Superior temporal gyrus (tissue), 1 donor: Measurements from ENCODE around the gene HIBCH.
"Not testable (repeated sequence)": the region's sequence is repeated elsewhere in the genome, so short reads cannot be mapped to it uniquely, and the experiment has no call there.

Source experiments
- DNase-seq: peaks from one replicate; pipeline ENCODE4 v3.0.0-alpha.2; 2016; ENCODE audit errors: extremely low spot score

HIBCH gene, protein sequence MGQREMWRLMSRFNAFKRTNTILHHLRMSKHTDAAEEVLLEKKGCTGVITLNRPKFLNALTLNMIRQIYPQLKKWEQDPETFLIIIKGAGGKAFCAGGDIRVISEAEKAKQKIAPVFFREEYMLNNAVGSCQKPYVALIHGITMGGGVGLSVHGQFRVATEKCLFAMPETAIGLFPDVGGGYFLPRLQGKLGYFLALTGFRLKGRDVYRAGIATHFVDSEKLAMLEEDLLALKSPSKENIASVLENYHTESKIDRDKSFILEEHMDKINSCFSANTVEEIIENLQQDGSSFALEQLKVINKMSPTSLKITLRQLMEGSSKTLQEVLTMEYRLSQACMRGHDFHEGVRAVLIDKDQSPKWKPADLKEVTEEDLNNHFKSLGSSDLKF

DNA sequence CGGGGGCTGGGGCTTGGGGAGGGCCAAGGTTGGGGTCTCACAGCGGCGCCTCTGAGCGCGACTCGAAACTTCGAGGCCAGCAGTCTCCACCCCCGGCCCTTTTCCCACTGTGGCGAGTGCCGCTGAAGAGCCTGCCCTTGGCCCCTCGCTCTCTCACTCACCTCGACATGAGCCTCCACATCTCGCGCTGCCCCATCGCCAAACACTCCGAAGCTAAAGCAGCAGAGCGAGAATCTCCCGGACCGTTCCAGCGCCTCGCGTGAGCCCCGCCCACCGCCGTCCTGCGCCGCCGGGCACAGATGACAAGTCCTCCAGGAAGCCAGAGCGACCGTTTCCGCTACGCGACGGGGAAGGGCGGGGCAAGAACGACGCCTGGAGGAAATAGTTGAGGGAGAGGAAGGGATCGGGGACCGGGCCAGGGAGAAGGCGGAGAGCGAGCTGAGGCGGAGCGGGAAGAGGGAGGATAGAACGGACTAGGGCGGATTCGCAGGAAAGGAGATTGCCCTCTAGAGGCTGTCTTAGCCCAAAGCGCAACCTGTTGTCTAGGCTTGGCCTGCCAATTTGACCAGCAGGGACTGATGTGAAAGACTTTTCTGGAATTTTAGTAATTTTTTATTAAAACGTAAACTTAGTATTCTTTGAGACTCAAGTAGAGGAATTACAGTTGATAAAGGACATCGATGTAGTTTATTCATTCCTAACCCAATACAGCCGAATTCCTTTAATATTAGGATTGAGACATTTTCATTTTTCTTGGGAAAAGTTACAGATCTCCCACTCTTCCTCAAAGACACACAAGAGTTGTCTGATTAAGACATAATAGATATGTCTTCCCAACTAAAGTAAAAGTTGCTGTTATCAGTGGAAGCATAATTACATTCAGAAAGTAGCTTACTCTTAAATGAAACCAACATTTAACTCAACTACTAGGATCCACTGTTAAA is at the start of gene HIBCH:
TSS of gene HIBCH (minus strand) at position 272 of the 944 bp plus-strand sequence. CDS start at position 196, 76 bp downstream.
- DNase-seq, result peak; percentile 99

DNA sequence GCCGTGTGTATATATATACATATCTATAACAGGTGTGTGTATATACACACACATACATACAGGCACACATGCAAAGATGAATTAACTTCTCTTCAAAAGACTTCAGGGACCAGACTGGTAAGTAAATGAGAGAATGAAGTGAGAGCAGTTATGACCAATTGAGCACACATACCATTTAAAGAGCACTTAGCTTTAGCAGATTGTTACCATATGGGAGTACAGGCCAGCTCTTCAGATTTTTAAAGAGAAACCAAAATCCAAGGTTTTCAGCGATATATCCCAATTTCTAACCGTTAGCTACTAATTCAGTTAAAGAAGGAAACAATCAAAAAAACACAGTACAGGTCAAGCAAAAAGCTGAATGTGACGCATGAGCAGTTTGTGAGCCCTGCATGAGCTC is 47.5 kb upstream of the HIBCH start:
- no peak for DNase-seq

DNA sequence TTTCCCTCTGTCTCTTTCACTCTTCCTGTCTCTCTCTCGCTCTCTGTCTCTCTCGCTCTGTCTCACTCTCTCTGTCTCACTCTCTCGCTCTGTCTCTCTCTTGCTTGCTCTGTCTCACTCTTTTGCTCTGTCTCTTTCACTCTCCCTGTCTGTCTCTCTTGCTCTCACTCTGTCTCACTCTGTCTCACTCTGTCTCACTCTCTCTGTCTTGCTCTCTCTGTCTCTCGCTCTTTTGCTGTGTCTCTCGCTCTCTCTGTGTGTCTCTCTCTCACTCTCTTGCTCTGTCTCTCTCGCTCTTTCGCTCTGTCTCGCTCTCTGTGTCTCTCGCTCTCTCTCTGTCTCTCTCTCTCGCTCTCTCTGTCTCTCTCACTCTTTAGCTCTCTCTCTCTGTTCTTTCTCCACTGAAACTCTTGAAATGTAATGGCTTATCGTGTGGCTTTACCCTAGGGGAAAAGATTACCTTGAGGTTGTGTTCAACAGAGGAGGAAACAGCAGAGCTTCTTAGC is 46.7 kb upstream of the HIBCH start:
- no peak for DNase-seq

DNA sequence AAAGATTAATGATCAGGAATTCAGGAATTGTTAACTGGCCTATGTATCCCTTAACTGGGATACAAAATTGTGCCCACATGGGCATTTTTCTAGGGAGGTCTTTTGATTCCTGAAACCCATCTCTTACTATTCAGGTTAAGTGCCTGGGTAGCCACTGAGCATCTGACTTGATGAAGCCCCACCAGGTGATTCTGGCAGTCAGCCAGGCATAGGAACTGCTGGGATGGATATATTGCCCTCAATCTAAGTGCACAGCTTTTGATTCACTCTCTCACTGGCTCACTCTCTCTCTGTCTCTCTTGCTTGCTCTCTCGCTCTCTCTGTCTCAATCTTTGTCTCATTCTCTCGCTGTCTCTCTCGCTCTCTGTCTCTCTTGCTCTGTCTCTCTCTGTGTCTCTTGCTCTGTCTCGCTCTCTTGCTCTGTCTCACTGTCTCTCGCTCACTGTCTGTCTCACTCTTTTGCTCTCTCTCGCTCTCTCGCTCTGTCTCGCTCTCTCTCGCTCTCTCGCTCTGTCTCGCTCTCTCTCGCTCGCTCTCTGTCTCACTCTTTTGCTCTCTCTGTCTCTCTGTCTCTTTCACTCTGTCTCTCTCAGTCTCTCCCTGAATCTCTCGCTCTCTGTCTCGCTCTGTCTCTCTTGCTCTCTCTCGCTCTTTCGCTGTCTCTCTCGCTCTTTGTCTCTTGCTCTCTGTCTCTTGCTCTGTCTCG is 46.0 kb upstream of the HIBCH start:
- DNase-seq, result no peak

DNA sequence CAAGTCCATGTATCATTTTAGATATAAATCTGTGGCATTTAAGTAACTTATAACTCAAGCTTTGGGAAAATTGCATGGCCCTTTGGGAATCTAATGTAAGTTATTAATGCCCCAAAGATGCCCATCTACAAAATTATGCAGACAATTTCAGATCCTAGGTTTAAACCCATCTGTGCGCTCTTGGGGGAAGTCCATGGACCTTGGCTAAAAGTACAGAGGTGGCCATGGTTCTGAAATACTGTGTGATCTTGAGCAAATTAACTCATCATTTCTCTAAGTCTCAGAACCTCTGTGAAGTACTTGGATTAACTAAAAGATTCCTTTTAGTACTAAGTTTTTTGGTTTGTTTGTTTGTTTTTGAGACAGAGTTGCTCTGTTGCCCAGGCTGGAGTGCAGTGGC is 43.3 kb upstream of the HIBCH start:
- peak; percentile 24 for DNase-seq

DNA sequence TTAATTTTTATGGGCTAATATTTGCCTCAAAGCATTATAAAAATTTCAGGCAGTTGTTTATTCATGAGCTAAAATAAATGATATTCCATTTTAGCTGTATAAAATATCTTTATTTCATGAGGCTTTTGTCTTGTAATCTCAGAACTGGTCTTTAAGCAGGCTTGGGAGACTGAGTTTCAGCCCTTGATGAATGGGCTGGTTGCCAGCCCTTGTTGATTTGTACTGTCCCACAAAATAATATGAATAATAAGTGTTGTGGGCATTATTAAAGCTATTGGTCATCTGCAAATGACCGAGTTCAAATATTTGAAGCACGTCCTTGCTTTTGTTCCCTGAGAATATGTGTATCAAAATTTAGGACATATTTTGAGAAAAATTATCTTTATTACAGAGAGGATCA is 41.9 kb upstream of the HIBCH start:
- peak; percentile 46 for DNase-seq

DNA sequence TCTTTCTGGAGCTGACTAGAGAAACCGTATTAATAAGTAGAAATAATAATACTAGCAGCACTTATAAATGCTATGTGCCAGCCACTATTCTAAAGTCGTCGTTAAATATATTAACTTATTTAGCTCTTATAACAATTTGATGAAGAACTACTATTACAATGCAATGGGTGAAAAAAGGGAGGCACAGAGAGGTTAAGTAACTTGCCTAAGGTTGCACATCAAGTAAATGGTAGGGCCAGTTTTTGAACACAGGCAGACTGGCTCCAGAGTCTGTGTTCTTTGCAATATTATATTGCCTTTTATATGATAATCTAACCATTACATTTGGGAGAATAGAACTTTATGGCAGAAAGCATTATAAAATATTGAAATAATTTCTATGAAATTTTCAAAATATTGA is 41.3 kb upstream of the HIBCH start:
- no peak for DNase-seq

DNA sequence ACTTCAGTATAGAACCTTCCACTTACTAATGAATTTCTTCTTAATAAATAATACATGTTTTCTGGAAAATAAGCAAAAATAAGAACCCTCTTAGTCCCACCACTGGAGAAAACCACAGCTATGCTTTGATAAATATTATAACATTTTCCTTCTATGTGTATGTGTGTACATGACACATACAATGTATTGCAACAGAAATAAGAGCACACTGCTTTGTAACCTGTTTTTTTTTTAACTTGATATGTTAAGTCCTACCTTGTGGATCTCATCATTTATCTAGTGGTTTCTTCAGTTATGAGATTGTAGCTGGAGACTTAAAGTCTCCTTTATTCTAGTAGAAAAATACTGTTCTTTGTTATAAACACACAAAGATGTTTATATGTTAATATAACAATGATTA is 40.9 kb upstream of the HIBCH start:
- peak; percentile 61 for DNase-seq

DNA sequence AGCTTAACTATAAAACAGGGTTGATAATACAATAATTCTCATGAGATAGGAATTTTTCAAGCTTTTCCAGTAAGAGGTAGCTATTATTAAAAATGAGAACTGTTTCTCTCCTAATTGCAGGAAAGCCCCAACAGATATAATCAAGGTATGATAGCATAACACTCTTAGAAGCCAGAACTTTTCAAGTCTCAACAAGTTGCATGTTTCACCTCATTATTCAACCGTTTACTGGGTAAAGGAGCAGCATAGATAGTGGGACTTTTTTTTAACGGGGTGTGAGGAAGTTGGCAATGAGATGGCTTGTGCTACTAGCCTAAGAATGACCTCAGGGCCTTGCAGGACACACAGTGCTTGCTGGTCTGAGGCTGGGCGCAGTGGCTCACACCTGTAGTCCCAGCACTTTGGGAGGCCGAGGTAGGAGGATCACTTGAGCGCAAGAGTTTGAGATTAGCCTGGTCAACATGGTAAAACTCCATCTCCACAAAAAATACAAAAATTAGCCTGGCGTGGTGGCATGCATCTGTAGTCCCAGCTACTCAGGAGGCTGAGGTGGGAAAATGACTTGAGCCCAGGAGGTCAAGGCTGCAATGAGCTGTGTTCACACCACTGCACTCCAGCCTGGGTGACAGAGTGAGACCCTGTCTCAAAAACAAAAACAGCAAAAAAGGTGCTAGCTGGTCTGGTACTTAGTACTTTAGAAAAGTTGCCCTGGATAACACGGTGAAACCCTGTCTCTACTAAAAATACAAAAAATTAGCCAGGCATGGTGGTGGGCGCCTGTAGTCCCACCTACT is 39.2 kb upstream of the HIBCH start:
- DNase-seq, result not testable (repeated sequence)

DNA sequence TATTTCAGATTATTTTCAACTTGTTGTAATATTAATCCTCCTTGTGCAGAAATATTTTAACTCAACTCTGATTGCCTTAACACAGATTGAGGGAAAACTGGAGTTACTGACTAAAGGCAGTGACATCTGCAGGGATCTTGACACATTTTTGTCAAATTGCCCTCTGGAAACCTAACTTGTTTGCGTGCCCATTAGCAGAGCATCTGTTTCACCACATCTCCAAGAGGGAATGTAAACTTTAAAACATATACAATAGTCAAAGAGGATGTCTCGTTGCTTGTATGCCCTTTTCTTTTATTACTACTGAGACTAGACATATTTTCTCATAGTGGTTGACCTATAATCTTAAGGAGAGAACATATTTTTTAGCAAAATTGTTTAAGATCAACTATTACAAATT is 38.0 kb upstream of the HIBCH start:
- no peak for DNase-seq

DNA sequence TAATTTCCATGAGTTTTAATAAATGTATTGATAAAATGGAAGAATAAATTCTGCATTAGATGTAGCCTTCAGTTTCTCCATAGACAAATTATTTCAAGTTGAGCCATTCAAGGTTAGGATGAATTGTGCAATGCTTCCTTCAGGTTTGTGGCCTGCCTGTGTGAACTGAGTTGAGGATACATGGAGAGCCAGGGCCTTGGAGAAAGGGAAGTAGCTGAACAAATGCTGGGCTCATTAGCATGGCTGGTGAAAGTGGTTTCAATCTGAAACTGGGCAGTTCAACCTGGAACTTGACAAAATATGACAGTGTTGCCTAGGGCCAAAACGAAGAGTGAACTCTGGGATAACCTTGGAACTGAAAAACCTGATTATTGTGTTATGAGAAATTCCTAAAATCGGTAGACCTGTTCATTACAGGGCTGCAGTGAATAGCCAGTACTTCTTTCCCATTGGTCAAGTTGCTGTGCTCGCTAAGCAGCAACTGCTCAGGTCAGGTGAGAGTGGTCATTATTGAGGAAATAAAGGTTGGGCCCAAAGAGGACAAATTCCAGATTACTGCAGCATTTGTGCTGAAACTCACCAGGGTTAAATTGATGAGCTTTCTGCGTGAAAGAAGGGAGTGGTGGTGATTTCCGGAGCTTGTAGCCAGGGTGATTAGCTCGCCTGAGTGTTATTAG is 36.5 kb upstream of the HIBCH start:
- DNase-seq, result peak; percentile 27

DNA sequence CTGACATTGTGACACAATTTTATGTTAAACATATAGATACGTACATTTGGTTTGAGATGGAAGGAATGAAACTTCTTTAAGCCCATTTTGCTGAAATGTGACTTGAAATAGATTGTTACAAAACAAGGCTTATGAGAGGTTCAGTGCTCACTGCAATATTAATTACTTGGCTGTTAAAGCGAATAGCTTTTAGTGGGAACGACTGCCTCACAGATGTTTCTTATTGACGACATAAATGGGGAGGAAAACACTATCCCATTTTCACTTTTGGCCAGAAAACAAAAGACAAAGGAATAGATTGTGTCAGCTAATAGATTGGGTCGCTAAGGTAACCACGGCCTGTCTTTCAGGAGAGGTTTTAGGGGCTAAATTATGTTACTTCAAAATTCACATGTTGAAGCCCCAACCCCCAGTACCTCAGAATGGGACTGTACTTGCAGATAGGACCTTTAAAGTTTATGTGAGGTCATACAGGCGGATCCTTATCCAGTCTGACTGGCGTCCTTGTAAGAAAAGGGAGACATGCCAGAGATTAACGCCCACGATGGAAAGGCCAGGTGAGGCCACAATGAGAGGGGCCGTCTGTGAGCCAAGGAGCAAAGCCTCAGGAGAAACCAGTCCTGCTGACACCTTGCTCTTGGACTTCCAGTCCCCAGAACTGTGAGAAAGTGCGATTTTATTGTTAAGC is 34.5 kb upstream of the HIBCH start:
- peak; percentile 73 for DNase-seq

DNA sequence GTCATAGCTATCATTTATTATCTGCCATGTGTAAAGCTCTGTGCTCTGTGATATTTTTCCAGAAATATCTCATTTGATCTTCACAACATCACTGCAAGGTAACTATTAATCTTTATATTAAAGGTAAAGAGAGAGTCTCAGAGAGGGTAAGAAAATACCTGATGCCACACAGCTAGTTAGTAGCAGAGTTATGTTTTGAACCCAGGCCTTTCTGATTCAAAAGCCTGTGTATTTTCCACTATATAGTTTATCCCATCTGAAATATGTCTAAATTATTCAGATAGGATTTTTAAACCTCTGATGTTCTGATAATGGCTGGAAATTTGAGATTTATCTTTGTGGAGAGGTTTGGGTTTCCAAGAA is 33.9 kb upstream of the HIBCH start:
- DNase-seq, result no peak

DNA sequence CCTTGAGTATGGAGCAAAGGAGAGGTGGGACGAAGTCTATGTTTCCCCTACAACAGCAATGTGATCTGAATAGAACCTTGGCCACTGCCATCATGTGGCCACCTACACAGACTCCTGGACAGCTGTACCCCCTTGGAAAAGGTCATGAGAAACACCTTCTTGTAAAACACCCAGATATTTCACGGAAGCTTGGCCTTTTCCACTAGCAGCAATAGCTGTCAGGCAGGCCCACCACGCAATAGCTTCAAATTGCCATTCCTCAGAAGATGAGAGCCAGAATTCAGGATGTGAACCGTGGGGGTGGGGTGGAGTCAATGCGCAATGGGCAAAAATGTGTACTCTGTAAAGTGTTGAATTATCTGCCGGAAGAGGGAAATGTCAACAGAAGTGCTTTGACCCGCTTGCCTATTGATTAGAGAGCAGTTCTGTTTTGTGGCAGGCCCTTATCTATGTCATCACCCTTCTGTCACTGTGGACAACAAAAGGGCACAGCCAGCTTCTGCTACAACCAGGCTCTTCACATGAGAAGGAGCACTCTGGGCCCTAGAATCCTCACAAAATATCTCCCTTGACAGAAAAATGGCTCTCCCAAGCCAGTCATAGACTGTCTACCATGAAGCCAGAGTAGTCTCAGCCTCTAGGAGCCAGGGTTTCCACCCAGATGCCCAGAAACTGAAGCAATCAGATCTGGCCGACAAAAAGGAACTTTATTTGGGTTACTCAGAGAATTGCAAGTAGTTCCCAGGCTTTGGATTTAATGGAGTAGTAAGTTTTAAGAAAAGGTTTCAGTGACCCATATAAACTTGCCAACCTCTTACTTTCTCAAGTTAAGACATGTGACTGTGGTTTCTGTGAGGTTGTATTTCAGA is 33.3 kb upstream of the HIBCH start:
- peak; percentile 72 for DNase-seq

DNA sequence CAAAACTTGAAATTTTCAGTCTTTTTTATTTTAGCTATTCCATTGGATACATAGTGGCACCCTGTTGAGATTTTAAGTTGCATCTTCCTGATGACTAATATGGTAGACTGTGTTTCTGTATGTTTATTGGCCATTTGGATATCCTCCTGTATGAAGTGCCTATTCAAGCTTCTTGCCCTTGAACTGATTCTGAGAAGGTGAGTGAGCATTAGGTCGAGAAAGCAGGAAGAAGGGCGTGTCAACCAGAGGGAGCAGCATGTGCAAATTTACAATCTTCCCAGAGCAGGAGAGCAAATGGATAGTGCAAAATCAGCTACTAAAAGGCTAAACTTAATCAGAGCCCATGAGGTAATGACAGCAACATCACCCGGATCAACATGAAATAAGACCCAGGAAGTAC is 32.3 kb upstream of the HIBCH start:
- DNase-seq, result no peak

DNA sequence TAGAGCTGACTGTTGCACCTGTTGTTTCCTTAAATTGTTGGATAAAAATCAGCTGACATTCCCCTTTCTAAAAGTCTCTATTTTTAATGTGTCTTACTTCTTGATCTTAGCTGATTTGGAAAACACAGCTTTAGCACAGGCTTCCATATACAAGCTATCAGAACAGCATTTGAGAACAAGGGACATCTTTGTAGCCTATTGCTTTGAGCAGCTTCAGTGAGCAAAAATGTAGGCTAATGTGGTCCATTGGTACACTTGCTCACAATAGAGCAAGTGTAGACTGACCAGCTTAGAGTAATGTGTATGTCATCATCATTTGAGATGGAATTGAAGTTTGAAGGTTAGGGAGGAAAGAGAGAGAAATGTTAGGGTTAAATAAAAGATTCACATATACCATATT is 30.7 kb upstream of the HIBCH start:
- peak; percentile 75 for DNase-seq

DNA sequence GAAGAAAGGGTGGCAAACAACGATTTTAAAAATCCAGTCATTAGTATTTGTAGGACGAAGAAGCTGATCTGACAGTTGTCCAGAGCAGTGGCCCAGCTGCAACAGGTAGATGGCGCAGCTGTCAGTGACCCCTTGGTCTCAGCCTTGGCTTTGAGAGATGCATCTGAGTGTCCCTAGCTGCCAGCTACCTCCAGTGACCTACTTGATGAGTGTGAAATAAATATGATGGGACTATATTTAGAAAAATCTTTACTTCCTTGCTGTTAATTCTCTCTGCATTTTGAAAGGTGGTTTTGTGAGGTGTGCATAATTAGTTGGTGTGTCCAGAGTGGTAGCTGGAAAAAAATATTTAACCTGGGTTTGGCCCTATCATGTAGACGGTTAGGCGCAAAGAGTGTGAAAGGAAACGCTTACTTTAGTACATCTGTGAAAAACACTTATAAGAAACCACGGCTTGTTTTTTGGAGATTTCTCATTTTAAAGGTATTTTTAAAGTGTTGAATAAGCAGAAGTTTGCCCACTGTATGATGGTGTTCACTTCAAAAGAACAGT is 24.7 kb upstream of the HIBCH start:
- DNase-seq, result peak; percentile 81

DNA sequence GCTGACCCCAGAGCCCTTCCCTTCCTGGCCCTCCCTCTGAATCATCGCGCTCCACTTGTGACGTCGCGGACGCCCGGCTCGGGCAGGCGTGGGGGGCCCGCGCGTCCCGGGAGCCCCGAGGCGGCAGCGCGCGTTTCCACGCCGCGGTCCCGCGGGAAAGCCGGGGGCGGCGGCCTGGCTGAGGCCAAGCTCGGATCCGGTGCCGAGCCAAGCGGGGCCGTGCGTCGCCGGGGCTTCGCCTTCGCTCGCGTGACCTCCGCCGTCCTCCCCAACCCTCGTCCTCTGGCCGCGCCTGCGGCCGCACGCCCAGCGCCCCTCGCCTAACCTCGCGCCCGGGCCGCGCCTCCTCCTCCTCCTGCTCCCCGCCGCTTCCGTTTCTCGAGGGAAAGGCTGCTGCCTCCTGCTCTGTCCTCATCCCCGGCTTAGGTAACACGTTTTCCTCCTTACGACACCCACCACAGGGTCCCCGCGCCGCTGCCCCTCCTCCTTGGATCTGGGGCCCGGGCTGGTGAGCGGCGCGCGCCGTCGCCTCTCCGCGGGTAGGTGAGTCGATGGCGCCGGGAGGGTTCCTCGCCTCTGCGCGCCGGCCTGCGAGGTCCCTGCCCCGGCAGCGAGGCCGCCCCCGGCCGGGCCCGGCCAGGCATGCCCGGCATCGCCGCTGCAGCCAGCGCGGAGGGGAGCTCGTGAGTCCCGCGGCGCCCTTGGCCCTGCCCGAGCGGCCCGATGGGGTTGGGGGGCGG is 24.1 kb upstream of the HIBCH start, which contains the start of gene INPP1:
TSS of gene INPP1 (plus strand) at position 54 of the 740 bp plus-strand sequence. CDS start 16,514 bp downstream, outside the sequence.
- DNase-seq, result peak; percentile 63
